Mesendoderm (in vitro differentiated cells): ENCODE results near the gene OR6V1. TPM values are rescaled to one million over a fixed set of nuclear protein-coding genes. Genes with fewer than 3 reads are reported as not detected.

Source experiments
- DNase-seq: peaks from one replicate; pipeline ENCODE4 v3.0.0; 2013
- H2AK5ac ChIP-seq: 2 replicates; pipeline ENCODE4 v1.6.1; 2013; ENCODE audit warnings: low read length, inconsistent platforms
- H2BK120ac ChIP-seq: 2 replicates; pipeline ENCODE4 v1.6.1; 2013; ENCODE audit warnings: low read depth, mild to moderate bottlenecking, low read length, moderate library complexity, mixed read lengths
- H2BK15ac ChIP-seq: replicated peaks from 2 replicates; pipeline ENCODE4 v1.6.1; 2013; ENCODE audit warnings: low read depth, mild to moderate bottlenecking, moderate library complexity
- H2BK5ac ChIP-seq: 2 replicates; pipeline ENCODE4 v1.6.1; 2013; ENCODE audit warnings: low read length, inconsistent platforms
- H3K18ac ChIP-seq: 2 replicates; pipeline ENCODE4 v1.6.1; 2013; ENCODE audit warnings: mild to moderate bottlenecking, low read length, mixed read lengths
- H3K23ac ChIP-seq: one replicate; pipeline ENCODE4 v1.6.1; 2013; ENCODE audit warnings: low read length
- H3K27ac ChIP-seq: 2 replicates; pipeline ENCODE4 v1.5.1; 2013; ENCODE audit warnings: low read depth, mild to moderate bottlenecking, inconsistent platforms, low read length, moderate library complexity
- H3K27me3 ChIP-seq: 2 replicates; pipeline ENCODE4 v1.6.1; 2013; ENCODE audit warnings: low read length, control low read depth, mild to moderate bottlenecking, inconsistent platforms; ENCODE audit not compliant: insufficient read depth, poor library complexity
- H3K36me3 ChIP-seq: 2 replicates; pipeline ENCODE4 v1.6.1; 2013; ENCODE audit warnings: low read length, inconsistent platforms; ENCODE audit not compliant: control insufficient read depth, insufficient read depth
- H3K4ac ChIP-seq: one replicate; pipeline ENCODE4 v1.6.1; 2013; ENCODE audit warnings: low read depth, mild to moderate bottlenecking, low read length, moderate library complexity
- H3K4me1 ChIP-seq: 2 replicates; pipeline ENCODE4 v1.6.1; 2013; ENCODE audit warnings: low read depth, low read length, inconsistent platforms; ENCODE audit not compliant: control insufficient read depth
- H3K4me2 ChIP-seq: 2 replicates; pipeline ENCODE4 v1.6.1; 2013; ENCODE audit warnings: low read length
- H3K4me3 ChIP-seq: 2 replicates; pipeline ENCODE4 v1.5.1; 2013; ENCODE audit warnings: mild to moderate bottlenecking, low read length
- H3K56ac ChIP-seq: one replicate; pipeline ENCODE4 v1.6.1; 2013; ENCODE audit warnings: low read length
- H3K79me1 ChIP-seq: 2 replicates; pipeline ENCODE4 v1.6.1; 2013; ENCODE audit warnings: low read length, inconsistent platforms
- H3K79me2 ChIP-seq: 2 replicates; pipeline ENCODE4 v1.6.1; 2013; ENCODE audit warnings: mild to moderate bottlenecking, low read length; ENCODE audit not compliant: control insufficient read depth, insufficient read depth
- H3K9ac ChIP-seq: 2 replicates; pipeline ENCODE4 v1.6.1; 2013; ENCODE audit warnings: low read length, inconsistent platforms
- H4K5ac ChIP-seq: one replicate; pipeline ENCODE4 v1.6.1; 2013; ENCODE audit warnings: low read length
- H4K8ac ChIP-seq: one replicate; pipeline ENCODE4 v1.6.1; 2013; ENCODE audit warnings: low read depth, mild to moderate bottlenecking, control low read depth, low read length, moderate library complexity
- WGBS: extraction: QIAGEN DNeasy Blood & Tissue Kit; methylation state at CpG from one replicate; pipeline ENCODE4 v1.1.7; 2013; ENCODE audit warnings: low lambda C conversion rate, missing lambda C conversion rate; ENCODE audit not compliant: insufficient coverage; ENCODE audit errors: extremely low coverage; 5-methylcytosine and 5-hydroxymethylcytosine counted together
- polyA plus RNA-seq, 2 experiments: library from polyadenylated mRNA; stranded (reverse); fragments of 200-250 nt; gene quantifications; one replicate each; pipeline ENCODE4 v1.2.3, GENCODE V29; 2013

Gene OR6V1, protein sequence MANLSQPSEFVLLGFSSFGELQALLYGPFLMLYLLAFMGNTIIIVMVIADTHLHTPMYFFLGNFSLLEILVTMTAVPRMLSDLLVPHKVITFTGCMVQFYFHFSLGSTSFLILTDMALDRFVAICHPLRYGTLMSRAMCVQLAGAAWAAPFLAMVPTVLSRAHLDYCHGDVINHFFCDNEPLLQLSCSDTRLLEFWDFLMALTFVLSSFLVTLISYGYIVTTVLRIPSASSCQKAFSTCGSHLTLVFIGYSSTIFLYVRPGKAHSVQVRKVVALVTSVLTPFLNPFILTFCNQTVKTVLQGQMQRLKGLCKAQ
- not detected for polyA plus RNA-seq (2013, experiment 1 of 2)
- polyA plus RNA-seq (2013, experiment 2 of 2): not detected

DNA sequence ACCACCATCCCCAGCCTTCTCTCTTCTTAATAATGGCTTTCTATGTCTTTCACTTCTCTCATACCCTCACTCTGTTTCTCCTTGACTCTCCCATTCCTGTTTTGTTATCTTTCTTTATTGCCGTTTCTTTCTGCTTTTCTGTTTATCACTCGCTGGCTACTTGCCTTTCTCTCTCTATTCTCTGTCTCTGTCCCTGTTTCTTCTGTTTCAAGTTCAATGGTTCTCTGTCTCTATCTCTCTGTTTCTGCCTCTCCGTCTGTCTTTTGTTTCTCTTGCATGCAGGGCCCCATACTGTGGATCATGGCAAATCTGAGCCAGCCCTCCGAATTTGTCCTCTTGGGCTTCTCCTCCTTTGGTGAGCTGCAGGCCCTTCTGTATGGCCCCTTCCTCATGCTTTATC is at the start of gene OR6V1:
OR6V1 (plus strand) TSS at position 301 of the 400 bp plus-strand sequence; CDS start at position 301, 0 bp downstream.
- Histone ChIP-seq H2BK15ac (no peak within 1 kb of the TSS), H3K36me3 (no peaks in the 10 kb centered on the region), H3K56ac (no peak within 1 kb of the TSS), H2BK5ac (no peak within 1 kb of the TSS), H3K27ac (no peak within 1 kb of the TSS), H4K5ac (no peak within 1 kb of the TSS), H4K8ac (no peak within 1 kb of the TSS), H3K27me3 (no peaks in the 10 kb centered on the region), H3K4ac (no peak within 1 kb of the TSS), H3K79me1 (no peaks in the 10 kb centered on the region), H3K4me3 (no peak within 1 kb of the TSS), H2BK120ac (no peak within 1 kb of the TSS), H3K9ac (no peak within 1 kb of the TSS), H3K23ac (no peak within 1 kb of the TSS), H3K4me2 (no peak within 1 kb of the TSS), H2AK5ac (no peak within 1 kb of the TSS), H3K79me2 (no peaks in the 10 kb centered on the region), H3K4me1 (no peaks in the 10 kb centered on the region), H3K18ac (no peak within 1 kb of the TSS)
- WGBS: no CpG with 5 or more reads among the region's 4 CpGs
- no peak for DNase-seq

DNA sequence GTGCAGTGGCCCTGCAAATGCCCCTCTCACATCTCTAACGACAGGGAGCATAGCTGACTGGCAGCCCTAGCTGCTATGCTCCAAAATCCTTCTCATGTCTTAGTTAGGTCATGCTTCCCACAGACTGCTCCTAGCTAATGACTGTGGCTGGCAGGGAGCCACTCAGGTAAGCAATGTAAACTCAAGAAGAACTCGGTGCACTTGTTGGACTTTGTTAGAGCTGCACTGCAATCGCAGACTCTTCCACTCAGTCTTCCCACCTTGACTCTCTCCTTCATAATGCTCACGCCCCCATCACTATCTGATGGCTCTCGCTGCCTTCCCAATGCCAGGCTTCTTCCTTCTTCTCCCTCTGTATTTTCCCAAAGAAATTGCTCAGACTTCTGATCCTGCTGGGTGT is 49.2 kb upstream of the OR6V1 start:
- Histone ChIP-seq H3K79me1 (no peaks in the 10 kb centered on the region), H2BK15ac (no peak overlapping the region), H4K5ac (no peak overlapping the region), H3K56ac (no peak overlapping the region), H3K4me2 (no peak overlapping the region), H2BK5ac (no peak overlapping the region), H3K27ac (no peak overlapping the region), H3K27me3 (no peaks in the 10 kb centered on the region), H3K18ac (no peak overlapping the region), H2BK120ac (no peak overlapping the region), H3K4me3 (no peak overlapping the region), H3K4me1 (no peaks in the 10 kb centered on the region), H3K4ac (no peak overlapping the region), H3K36me3 (no peaks in the 10 kb centered on the region), H3K23ac (no peak overlapping the region), H4K8ac (no peak overlapping the region), H3K9ac (no peak overlapping the region), H2AK5ac (no peak overlapping the region), H3K79me2 (no peaks in the 10 kb centered on the region)
- DNase-seq: no peak
- no CpG with 5 or more reads among the region's 5 CpGs for WGBS

DNA sequence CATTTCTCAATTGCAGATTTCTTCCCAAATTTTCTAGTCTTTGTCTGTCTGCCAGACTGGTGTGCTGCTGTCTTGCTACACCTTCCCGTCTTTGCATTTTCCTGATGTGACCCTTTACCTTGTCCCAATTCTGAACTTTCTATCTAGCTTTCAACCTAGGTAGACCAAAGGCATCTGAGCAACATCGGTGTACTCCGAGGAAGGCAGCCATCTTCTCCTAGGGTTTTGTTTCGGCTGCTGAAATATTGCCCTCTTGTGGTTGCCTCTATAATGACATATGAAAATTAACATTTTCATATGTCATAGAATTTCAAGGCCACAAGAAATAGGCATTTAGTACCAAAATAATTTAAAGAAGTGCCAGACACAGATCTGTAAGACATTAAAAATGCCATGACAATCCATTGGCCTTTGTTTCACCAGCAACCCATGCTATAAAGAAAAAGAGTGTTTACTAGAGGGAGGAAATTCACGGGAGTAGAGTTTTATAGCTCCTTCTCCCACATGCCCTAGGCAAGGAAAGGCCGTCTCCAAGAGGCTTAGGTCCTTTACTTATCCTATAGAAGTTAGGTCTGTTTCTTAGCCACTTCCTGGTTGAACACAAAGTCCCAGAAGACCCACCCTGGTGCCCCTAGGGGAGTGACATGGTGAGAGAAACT is 48.6 kb upstream of the OR6V1 start:
- no peak overlapping the region for H2AK5ac ChIP-seq
- DNase-seq: peak; percentile 58
- no CpG with 5 or more reads among the region's 6 CpGs for WGBS
- H3K36me3 ChIP-seq: no peaks in the 10 kb centered on the region
- H4K8ac ChIP-seq: no peak overlapping the region
- no peak overlapping the region for H3K4me3 ChIP-seq
- no peak overlapping the region for H3K4ac ChIP-seq
- no peak overlapping the region for H3K9ac ChIP-seq
- no peaks in the 10 kb centered on the region for H3K79me2 ChIP-seq
- H2BK5ac ChIP-seq: no peak overlapping the region
- H3K18ac ChIP-seq: no peak overlapping the region
- H3K79me1 ChIP-seq: no peaks in the 10 kb centered on the region
- no peak overlapping the region for H3K4me2 ChIP-seq
- H3K23ac ChIP-seq: no peak overlapping the region
- H3K56ac ChIP-seq: no peak overlapping the region
- no peaks in the 10 kb centered on the region for H3K4me1 ChIP-seq
- peak overlapping the region; percentile 47 for H4K5ac ChIP-seq
- H2BK15ac ChIP-seq: no peak overlapping the region
- H3K27ac ChIP-seq: no peak overlapping the region
- no peak overlapping the region for H2BK120ac ChIP-seq
- no peaks in the 10 kb centered on the region for H3K27me3 ChIP-seq

DNA sequence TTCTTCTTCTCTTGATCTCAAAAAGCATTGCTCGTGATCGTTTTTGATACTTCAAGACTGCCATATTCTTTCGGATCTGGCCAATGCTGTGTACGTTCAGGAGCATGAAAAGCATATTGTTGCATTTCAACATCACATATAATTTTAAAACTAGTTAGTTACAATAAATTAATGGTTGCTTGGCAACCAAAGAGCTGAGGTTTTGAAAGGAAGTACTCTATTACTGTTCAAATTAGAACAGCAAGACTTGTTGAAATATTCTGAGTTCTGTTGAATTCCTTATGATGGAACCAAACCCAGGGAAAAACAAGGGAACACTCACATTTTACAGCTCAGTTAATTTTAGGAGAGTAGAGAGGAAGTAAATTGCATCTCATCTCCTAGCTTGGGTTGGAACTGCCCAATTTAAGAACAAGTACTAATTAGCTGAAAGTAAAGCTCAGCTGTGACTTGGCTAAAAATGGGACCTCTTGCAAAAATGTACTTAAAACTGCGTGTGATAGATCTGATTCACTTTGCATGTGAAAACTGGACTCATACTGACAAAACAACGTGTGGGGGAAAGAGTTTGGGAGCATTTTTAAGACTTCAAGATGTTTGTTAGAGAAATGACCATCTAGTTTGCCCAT is 46.4 kb upstream of the OR6V1 start:
- Histone ChIP-seq H3K4me2 (no peak overlapping the region), H4K8ac (no peak overlapping the region), H3K9ac (no peak overlapping the region), H3K4me3 (no peak overlapping the region), H4K5ac (no peak overlapping the region), H3K79me1 (no peaks in the 10 kb centered on the region), H2BK120ac (no peak overlapping the region), H3K79me2 (no peaks in the 10 kb centered on the region), H2AK5ac (no peak overlapping the region), H3K36me3 (no peaks in the 10 kb centered on the region), H3K4ac (no peak overlapping the region), H3K56ac (no peak overlapping the region), H2BK5ac (no peak overlapping the region), H3K18ac (no peak overlapping the region), H2BK15ac (no peak overlapping the region), H3K23ac (no peak overlapping the region), H3K27me3 (no peaks in the 10 kb centered on the region), H3K4me1 (no peaks in the 10 kb centered on the region), H3K27ac (no peak overlapping the region)
- DNase-seq: no peak
- no CpG with 5 or more reads among the region's 6 CpGs for WGBS

DNA sequence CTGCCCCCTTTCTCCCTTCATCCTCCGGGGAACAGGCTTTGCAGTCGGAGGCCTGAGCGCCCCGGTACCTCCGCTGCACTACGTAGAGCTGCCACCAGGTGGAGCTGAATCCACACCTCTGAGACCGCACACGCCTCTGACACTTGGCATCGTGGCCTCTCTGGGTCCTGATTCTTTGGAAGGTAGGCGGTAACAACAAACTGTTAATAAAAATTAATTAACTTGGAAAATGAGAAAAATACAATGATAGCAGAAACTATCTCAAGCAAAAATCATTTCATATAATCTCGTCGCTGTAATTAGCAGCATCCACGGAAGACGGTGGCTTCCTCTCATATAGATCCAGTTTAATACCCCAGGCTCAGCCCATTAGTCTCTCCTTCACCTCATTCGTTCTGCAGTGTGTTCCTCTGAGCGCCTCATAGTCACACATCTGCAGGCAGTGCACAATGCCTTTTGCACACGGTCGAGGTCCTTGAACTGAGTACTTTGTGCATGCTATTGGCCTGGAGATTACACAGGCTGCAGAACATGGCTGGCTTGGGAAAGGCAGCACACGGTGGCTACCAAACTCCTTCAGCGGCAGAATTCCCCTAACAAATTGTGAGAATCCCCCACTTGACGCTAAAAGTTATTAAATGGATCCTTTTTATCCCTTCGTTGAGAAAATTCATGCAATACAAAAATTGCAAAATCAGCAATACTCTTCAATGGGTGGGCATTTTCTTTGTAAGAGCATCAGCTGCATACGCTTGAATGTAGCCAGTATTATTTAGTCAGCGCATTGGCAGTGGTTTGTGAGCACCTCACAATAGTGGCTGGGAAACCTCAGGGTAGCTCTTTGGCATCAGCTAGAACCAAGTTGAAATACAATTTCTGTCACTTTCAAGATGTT is 43.9 kb upstream of the OR6V1 start:
- H3K79me1 ChIP-seq: no peaks in the 10 kb centered on the region
- H3K36me3 ChIP-seq: no peaks in the 10 kb centered on the region
- no peak overlapping the region for H3K23ac ChIP-seq
- H4K5ac ChIP-seq: no peak overlapping the region
- H3K56ac ChIP-seq: no peak overlapping the region
- no peak overlapping the region for H3K4me2 ChIP-seq
- no peaks in the 10 kb centered on the region for H3K79me2 ChIP-seq
- no peak overlapping the region for H3K4ac ChIP-seq
- no peak overlapping the region for H2BK5ac ChIP-seq
- no peaks in the 10 kb centered on the region for H3K4me1 ChIP-seq
- no peak overlapping the region for H2BK15ac ChIP-seq
- peak; percentile 80 for DNase-seq
- no peaks in the 10 kb centered on the region for H3K27me3 ChIP-seq
- no peak overlapping the region for H2BK120ac ChIP-seq
- H3K4me3 ChIP-seq: no peak overlapping the region
- H2AK5ac ChIP-seq: no peak overlapping the region
- no peak overlapping the region for H3K18ac ChIP-seq
- no peak overlapping the region for H3K9ac ChIP-seq
- no CpG with 5 or more reads among the region's 24 CpGs for WGBS
- H3K27ac ChIP-seq: no peak overlapping the region
- H4K8ac ChIP-seq: no peak overlapping the region
